Neural progenitor cell (in vitro differentiated cells): ENCODE results near the gene TMEM253.

Experiments
- CTCF ChIP-seq: fragments of 200-600 bp; sonication (generic); IDR thresholded peaks from 2 replicates; pipeline ENCODE4 v1.5.1; 2017; ENCODE audit warnings: antibody characterized with exemption, mild to moderate bottlenecking
- EZH2 ChIP-seq: fragments of 200-600 bp; sonication (generic); IDR thresholded peaks from 2 replicates; pipeline ENCODE4 v1.6.1; 2017; ENCODE audit warnings: antibody characterized with exemption, mild to moderate bottlenecking, moderate library complexity
- EZH2phosphoT487 ChIP-seq: fragments of 200-600 bp; sonication (generic); IDR thresholded peaks from 2 replicates; pipeline ENCODE4 v1.6.1; 2017; ENCODE audit warnings: antibody characterized with exemption

- peak; percentile 37 for TF ChIP-seq CTCF
- no peak for TF ChIP-seq EZH2
- no peak for TF ChIP-seq EZH2phosphoT487
Measured at GRCh38 chr14:21070610-21071224, 30.1 kb upstream of the TMEM253 start.
